Measurements from ENCODE around the gene DUSP5.
"Not testable (repeated sequence)": the region's sequence is repeated elsewhere in the genome, so short reads cannot be mapped to it uniquely, and the experiment has no call there.

- TF ChIP-seq POLR2A (IDR thresholded peaks at IDR 0.05; ENCODE audit: low read depth); CTCF (IDR thresholded peaks at IDR 0.05); POLR2AphosphoS5 (IDR thresholded peaks at IDR 0.05): not testable (repeated sequence)
Measured at GRCh38 chr10:110470541-110470940, 27.2 kb upstream of the DUSP5 start.
